ENCODE results near the gene SDC3.
A peak's percentile ranks its signal among the peaks of the same experiment; 100 is the strongest.

SDC3 gene

DNA sequence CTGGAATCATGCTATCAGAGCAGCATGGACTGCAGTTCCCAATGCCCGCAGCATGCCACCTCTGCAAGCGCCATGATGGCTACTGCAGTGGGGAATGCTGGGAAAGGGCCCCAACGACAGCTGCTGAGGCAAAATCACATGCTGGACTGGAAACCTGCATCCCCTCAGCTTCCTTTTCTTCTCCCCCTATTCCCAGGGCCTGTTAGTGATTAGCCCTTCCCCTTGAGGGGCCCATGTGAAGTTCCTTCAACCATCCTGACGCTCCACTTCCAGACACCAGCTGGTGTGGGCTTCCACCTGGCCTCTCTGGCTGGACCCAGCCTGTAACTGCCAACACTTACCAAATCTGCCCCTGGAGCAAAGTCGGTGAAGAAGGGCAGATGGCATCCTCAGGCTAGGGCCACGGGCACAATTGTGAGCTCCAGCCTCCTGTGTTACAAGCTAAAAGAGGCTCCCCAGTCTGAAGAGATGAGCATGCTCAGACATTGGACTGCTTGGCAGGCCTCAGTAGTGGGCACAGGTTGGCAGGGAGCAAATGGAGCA is 22.1 kb upstream of the SDC3 start:
- no peak for TF ChIP-seq ZFX (IDR thresholded peaks at IDR 0.05)
- TF ChIP-seq, protein P1, sequence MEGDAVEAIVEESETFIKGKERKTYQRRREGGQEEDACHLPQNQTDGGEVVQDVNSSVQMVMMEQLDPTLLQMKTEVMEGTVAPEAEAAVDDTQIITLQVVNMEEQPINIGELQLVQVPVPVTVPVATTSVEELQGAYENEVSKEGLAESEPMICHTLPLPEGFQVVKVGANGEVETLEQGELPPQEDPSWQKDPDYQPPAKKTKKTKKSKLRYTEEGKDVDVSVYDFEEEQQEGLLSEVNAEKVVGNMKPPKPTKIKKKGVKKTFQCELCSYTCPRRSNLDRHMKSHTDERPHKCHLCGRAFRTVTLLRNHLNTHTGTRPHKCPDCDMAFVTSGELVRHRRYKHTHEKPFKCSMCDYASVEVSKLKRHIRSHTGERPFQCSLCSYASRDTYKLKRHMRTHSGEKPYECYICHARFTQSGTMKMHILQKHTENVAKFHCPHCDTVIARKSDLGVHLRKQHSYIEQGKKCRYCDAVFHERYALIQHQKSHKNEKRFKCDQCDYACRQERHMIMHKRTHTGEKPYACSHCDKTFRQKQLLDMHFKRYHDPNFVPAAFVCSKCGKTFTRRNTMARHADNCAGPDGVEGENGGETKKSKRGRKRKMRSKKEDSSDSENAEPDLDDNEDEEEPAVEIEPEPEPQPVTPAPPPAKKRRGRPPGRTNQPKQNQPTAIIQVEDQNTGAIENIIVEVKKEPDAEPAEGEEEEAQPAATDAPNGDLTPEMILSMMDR (conservative IDR thresholded peaks at IDR 0.05) = no peak
- no peak overlapping the region for H3K27ac ChIP-seq

DNA sequence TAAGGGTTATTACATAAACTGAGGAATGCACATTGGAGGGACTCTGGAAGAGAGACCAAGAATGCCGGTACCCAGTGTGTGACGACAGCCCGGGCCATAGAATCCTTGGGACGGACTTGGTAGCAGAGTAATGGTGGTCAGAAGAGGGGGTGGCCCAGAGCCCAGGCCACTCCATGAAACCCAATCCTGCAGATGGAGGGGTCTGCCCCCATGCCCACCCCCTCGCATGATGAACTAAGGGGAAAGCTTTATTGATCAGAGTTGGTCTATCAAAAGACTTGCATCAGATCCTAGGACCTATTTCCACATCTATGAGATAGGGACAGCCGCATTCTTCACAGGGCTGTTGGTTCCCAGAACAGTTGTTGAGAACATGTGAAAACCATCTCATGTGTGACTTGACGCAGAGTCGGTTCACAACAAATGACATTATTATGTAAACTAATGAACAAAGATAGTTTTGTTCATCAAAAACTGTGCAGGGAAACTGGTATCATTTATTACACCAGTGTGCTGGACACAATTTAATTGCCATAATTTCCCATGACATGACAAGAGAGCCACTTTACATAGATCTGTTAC is 21.5 kb upstream of the SDC3 start:
- H3K27ac ChIP-seq = no peak overlapping the region

DNA sequence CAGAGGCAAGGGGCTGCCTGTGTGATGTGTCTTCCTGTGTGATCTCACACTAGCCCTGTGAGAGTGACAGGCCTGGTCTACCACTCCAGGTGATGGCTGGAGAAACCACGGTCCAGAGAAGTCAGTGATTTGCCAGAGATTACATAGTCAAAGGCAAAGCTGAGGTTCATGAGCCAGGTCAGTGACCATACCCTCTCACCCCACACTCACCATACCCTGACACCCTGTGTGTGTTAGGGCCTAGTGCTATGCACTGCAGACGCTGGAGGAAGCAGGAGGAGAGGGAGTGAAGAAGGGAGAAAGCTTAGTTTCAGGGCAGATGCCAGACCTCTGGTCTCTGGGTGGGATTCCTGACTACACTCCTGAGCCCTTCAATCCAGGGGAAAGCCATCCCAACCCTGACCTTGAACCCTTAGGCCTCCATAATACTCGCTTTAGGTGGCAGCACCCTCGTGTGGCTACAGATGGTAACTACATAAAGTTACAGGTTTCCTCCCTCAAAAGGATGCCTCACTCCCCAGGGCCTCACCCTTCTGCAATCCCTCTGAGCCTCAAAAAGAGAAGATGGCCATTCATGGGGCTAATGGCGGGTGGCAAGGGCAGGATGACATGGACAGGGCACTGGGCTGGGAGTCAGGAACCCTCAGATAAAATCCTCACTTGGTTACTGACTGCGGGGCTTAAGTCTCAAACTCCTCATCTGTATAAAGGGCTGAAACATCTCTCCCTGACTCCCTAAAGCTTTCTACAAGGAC is 20.8 kb upstream of the SDC3 start:
- TF ChIP-seq ZFX (IDR thresholded peaks at IDR 0.05) = no peak
- TF ChIP-seq, protein P1 (conservative IDR thresholded peaks at IDR 0.05) = peak; percentile 87
- H3K27ac ChIP-seq = no peak overlapping the region

More for the DNA sequence above, 21.5 kb upstream of the SDC3 start:
- no peak for TF ChIP-seq ZFX (IDR thresholded peaks at IDR 0.05)
- TF ChIP-seq, protein P1 (conservative IDR thresholded peaks at IDR 0.05) = no peak

DNA sequence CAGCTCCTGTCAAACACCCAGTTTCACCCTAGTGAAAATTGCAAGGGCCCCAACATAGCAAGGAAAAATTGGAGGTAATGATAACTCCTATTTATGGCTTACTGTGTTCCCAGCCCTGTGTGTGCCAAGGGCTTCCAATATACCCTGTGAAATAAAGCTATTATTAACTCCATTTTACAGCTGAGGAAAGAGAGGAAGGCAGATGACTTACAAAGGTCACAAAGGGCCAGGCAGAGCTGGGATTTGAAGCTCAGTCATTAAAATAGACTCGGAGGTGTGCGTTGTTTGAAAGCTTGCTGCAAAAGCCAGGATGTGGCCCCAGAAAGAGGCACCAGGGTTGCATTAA is 20.2 kb upstream of the SDC3 start:
- no peak overlapping the region for H3K27ac ChIP-seq
- no peak for TF ChIP-seq ZFX (IDR thresholded peaks at IDR 0.05)
- TF ChIP-seq, protein P1 (conservative IDR thresholded peaks at IDR 0.05) = no peak

DNA sequence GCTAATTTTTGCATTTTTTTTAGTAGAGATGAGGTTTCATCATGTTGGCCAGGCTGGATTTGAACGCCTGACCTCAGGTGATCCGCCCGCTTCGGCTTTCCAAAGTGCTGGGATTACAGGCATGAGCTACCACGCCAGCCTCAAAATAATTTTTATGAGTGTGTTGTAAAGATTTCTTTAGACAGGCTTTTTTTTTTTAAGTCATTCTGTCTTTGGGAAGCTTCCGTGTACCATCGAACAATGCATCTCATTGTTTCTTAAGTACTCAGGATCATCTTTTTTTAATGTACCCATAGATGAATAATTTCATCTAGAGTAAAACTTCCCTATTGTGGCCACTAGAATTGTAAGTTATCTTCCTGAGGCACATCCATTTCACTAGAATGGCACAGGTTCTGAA is 19.6 kb upstream of the SDC3 start:
- TF ChIP-seq, protein P1 (conservative IDR thresholded peaks at IDR 0.05) = no peak
- H3K27ac ChIP-seq = no peak overlapping the region

DNA sequence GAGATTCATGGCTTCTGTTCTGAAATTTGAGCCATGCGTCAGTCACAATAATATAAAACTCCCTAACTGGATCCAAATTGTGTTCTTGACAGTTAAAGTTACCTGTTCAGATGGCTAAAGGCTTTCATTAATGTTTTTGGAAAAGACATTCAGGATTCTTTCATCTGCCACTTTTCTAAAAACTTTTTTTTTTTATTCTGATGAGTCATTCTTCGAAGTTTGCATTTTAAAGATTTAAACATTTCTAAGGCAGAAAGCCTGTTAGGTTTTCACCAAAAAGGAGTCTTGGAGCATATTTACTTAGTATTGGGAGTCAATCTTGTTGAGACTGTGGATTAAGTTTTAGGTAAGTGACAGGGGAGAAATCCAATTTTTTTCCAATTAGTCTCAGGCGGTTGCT is 18.9 kb upstream of the SDC3 start:
- no peak for TF ChIP-seq ZFX (IDR thresholded peaks at IDR 0.05)
- TF ChIP-seq, protein P1 (conservative IDR thresholded peaks at IDR 0.05) = no peak
- H3K27ac ChIP-seq = no peak overlapping the region

DNA sequence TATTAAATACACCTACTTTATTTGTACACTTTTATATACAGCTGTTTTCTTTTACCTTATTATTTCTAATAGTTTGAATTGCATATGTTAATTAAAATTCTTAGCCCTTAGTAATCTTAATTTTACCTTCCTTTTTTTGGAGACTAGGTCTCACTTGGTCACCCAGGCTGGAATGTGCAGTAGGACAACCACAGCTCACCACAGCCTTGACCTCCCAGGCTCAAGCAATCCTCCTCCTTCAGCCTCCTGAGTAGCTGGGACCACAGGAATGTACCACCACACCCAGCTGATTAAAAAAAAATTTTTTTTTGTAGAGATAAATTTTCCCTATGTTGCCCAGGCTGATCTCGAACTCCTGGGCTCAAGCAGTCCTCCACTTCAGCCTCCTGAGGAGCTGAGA is 15.0 kb upstream of the SDC3 start:
- no peak overlapping the region for H3K27ac ChIP-seq

More for the DNA sequence above, 15.0 kb upstream of the SDC3 start:
- TF ChIP-seq ZFX (IDR thresholded peaks at IDR 0.05) = no peak
- TF ChIP-seq, protein P1 (conservative IDR thresholded peaks at IDR 0.05) = no peak
